GM12873 (cell line): ENCODE data around the gene HUS1.
A peak's percentile ranks its signal among the peaks of the same experiment; 100 is the strongest.

Source experiments
- CTCF ChIP-seq: IDR thresholded peaks from 2 replicates; pipeline ENCODE4 v1.5.1; 2012; ENCODE audit warnings: low read depth, mild to moderate bottlenecking, moderate library complexity, low read length, control low read depth; ENCODE audit not compliant: insufficient read depth; ENCODE audit errors: missing control alignments

Gene HUS1

GRCh38 chr7:47941136-47941844 lies 38.1 kb downstream of the HUS1 start:
- no peak for TF ChIP-seq CTCF

GRCh38 chr7:47940088-47941013 lies 39.1 kb downstream of the HUS1 start:
- TF ChIP-seq CTCF, result no peak

- no peak for TF ChIP-seq CTCF
Observed at GRCh38 chr7:47939425-47940036, 39.9 kb downstream of the HUS1 start.

GRCh38 chr7:47938574-47939165 lies 40.7 kb downstream of the HUS1 start:
- peak; percentile 26 for TF ChIP-seq CTCF

GRCh38 chr7:47937711-47938573 lies 41.5 kb downstream of the HUS1 start:
- peak; percentile 12 for TF ChIP-seq CTCF

GRCh38 chr7:47937065-47937687 lies 42.2 kb downstream of the HUS1 start:
- TF ChIP-seq CTCF, result no peak
